ENCODE results near the gene ADAMTSL5. TPM values are rescaled to one million over a fixed set of nuclear protein-coding genes. Genes with fewer than 3 reads are reported as not detected.
A peak's percentile ranks its signal among the peaks of the same experiment; 100 is the strongest.

ADAMTSL5 gene
- total RNA-seq, 1 experiment from 2014 or later = 9.6 TPM

- intact Hi-C loops (cut with micrococcal nuclease; ENCODE audit: unreplicated experiment) = no loop called here
- TF ChIP-seq CTCF (IDR thresholded peaks at IDR 0.05; ENCODE audit: unreplicated experiment) = no peak
- CTCF ChIA-PET = interaction anchor here (0.5 kb wide), 1 partner anchor 16 kb away, joined by 3 read pairs; no protein-coding TSS in a partner anchor
- Mint-ChIP-seq H3K4me1 (ENCODE audit: low read depth, unreplicated experiment) (no peaks in the 10 kb centered on the region), H3K9me3 (ENCODE audit: low read depth, unreplicated experiment) (no peaks in the 10 kb centered on the region), H3K36me3 (ENCODE audit: insufficient read depth, unreplicated experiment) (peaks cover 13% of the 10 kb centered on the region), H3K27me3 (ENCODE audit: unreplicated experiment) (no peaks in the 10 kb centered on the region), H3K4me3 (ENCODE audit: low read depth, unreplicated experiment) (peak overlapping the region; percentile 68), H3K27ac (ENCODE audit: unreplicated experiment) (no peak overlapping the region)
- BruUV-seq (replicated peaks) = no TSS peak
- no peak for DNase-seq
Measured at GRCh38 chr19:1470055-1470304, 42.8 kb downstream of the ADAMTSL5 start.

GRCh38 chr19:1469255-1470054 is 43.4 kb downstream of the ADAMTSL5 start:
- BruUV-seq (replicated peaks) = no TSS peak
- no peak for TF ChIP-seq CTCF (IDR thresholded peaks at IDR 0.05; ENCODE audit: unreplicated experiment)
- peak; percentile 56 for DNase-seq
- intact Hi-C loops (cut with micrococcal nuclease; ENCODE audit: unreplicated experiment) = no loop called here
- H3K36me3 Mint-ChIP-seq (ENCODE audit: insufficient read depth, unreplicated experiment) = peaks cover 13% of the 10 kb centered on the region
- no peaks in the 10 kb centered on the region for H3K27me3 Mint-ChIP-seq (ENCODE audit: unreplicated experiment)
- CTCF ChIA-PET = no interaction called here
- H3K4me3 Mint-ChIP-seq (ENCODE audit: low read depth, unreplicated experiment) = peak overlapping the region; percentile 68
- no peaks in the 10 kb centered on the region for H3K9me3 Mint-ChIP-seq (ENCODE audit: low read depth, unreplicated experiment)
- H3K27ac Mint-ChIP-seq (ENCODE audit: unreplicated experiment) = no peak overlapping the region
- no peaks in the 10 kb centered on the region for H3K4me1 Mint-ChIP-seq (ENCODE audit: low read depth, unreplicated experiment)

- Mint-ChIP-seq H3K27ac (ENCODE audit: unreplicated experiment) (no peak overlapping the region), H3K36me3 (ENCODE audit: insufficient read depth, unreplicated experiment) (peaks cover 13% of the 10 kb centered on the region), H3K9me3 (ENCODE audit: low read depth, unreplicated experiment) (no peaks in the 10 kb centered on the region), H3K4me1 (ENCODE audit: low read depth, unreplicated experiment) (no peaks in the 10 kb centered on the region), H3K27me3 (ENCODE audit: unreplicated experiment) (no peaks in the 10 kb centered on the region), H3K4me3 (ENCODE audit: low read depth, unreplicated experiment) (peak overlapping the region; percentile 34)
- no TSS peak for BruUV-seq (replicated peaks)
- no peak for TF ChIP-seq CTCF (IDR thresholded peaks at IDR 0.05; ENCODE audit: unreplicated experiment)
- DNase-seq = peak; percentile 60
- CTCF ChIA-PET = no interaction called here
- intact Hi-C loops (cut with micrococcal nuclease; ENCODE audit: unreplicated experiment) = no loop called here
Measured at GRCh38 chr19:1468821-1469254, 44.0 kb downstream of the ADAMTSL5 start.

- Mint-ChIP-seq H3K27ac (ENCODE audit: unreplicated experiment) (no peak overlapping the region), H3K36me3 (ENCODE audit: insufficient read depth, unreplicated experiment) (peaks cover 11% of the 10 kb centered on the region), H3K27me3 (ENCODE audit: unreplicated experiment) (no peaks in the 10 kb centered on the region), H3K9me3 (ENCODE audit: low read depth, unreplicated experiment) (no peaks in the 10 kb centered on the region), H3K4me3 (ENCODE audit: low read depth, unreplicated experiment) (peak overlapping the region; percentile 34), H3K4me1 (ENCODE audit: low read depth, unreplicated experiment) (no peaks in the 10 kb centered on the region)
- intact Hi-C loops (cut with micrococcal nuclease; ENCODE audit: unreplicated experiment) = no loop called here
- TF ChIP-seq CTCF (IDR thresholded peaks at IDR 0.05; ENCODE audit: unreplicated experiment) = no peak
- no peak for DNase-seq
- CTCF ChIA-PET = no interaction called here
- BruUV-seq (replicated peaks) = no TSS peak
Measured at GRCh38 chr19:1468274-1468820, 44.5 kb downstream of the ADAMTSL5 start.
